HepG2 (cell line): ENCODE data around the gene SH2D5. TPM values are rescaled to one million over a fixed set of nuclear protein-coding genes. Genes with fewer than 3 reads are reported as not detected.

Experiments used
- DR1 ChIP-seq: sonication (generic); formaldehyde crosslinking; IDR thresholded peaks from 2 replicates; pipeline ENCODE4 v1.8.0; 2021; ENCODE audit warnings: mild to moderate bottlenecking, missing genetic modification reagents, inconsistent platforms
- GFI1 ChIP-seq: sonication (generic); formaldehyde crosslinking; IDR thresholded peaks from 2 replicates; pipeline ENCODE4 v1.5.0; 2020; ENCODE audit warnings: missing genetic modification reagents, mild to moderate bottlenecking, borderline replicate concordance
- MED8 ChIP-seq: sonication (generic); formaldehyde crosslinking; IDR thresholded peaks from 2 replicates; pipeline ENCODE4 v1.8.1; 2023; ENCODE audit warnings: mild to moderate bottlenecking, missing genetic modification reagents; ENCODE audit not compliant: insufficient replicate concordance
- MEIS1 ChIP-seq: sonication (generic); formaldehyde crosslinking; IDR thresholded peaks from 2 replicates; pipeline ENCODE4 v1.9.0; 2021; ENCODE audit warnings: mild to moderate bottlenecking, missing genetic modification reagents, moderate library complexity, borderline replicate concordance
- TAF15 ChIP-seq: fragments of 200-400 bp; formaldehyde crosslinking; IDR thresholded peaks from one replicate; pipeline ENCODE4 v1.6.1; 2018; ENCODE audit warnings: mild to moderate bottlenecking, low read depth, low read length; ENCODE audit not compliant: poor library complexity, severe bottlenecking
- ZBED4 ChIP-seq: sonication (generic); formaldehyde crosslinking; IDR thresholded peaks from 2 replicates; pipeline ENCODE4 v1.4.0; 2020; ENCODE audit warnings: missing genetic modification reagents, borderline replicate concordance
- ZBTB8A ChIP-seq: sonication (generic); formaldehyde crosslinking; IDR thresholded peaks from 2 replicates; pipeline ENCODE4 v1.4.0; 2020; ENCODE audit warnings: mild to moderate bottlenecking, low read depth, missing genetic modification reagents, borderline replicate concordance
- ZC3H13 ChIP-seq: sonication (generic); formaldehyde crosslinking; IDR thresholded peaks from 2 replicates; pipeline ENCODE4 v1.8.1; 2023; ENCODE audit warnings: mild to moderate bottlenecking, missing genetic modification reagents, moderate library complexity
- polyA plus RNA-seq, 8 experiments: library from polyadenylated mRNA; depleted of rRNA in 3 of 8; stranded (reverse) in 7 of 8; unstranded in 1 of 8; fragments of >200 nt; fragmentation: Illumina TruSeq in 4 of 8; extraction: Trizol in 4 of 8; gene quantifications; 2 replicates each; pipeline versions ENCODE4 v1.2.1 to v1.2.3, GENCODE V29; 2011 to 2016; ENCODE audit warnings: low read depth in 4 of 8, missing spikeins in 1 of 8, mixed read lengths in 1 of 8; ENCODE audit not compliant: insufficient read depth in 1 of 8
- total RNA-seq, 5 experiments: library from RNA; depleted of rRNA; stranded (reverse); fragments of >200 nt; fragmentation: Illumina TruSeq; extraction: Trizol; gene quantifications; 2 replicates each; pipeline ENCODE4 v1.2.3, GENCODE V29; 2016; ENCODE audit warnings: low read depth in 1 of 5
- TF ChIP-seq, protein P1 (sequence below): sonication (generic); formaldehyde crosslinking; IDR thresholded peaks from 2 replicates; pipeline ENCODE4 v1.5.0; 2020; ENCODE audit warnings: mild to moderate bottlenecking, missing genetic modification reagents, borderline replicate concordance
- TF ChIP-seq, protein P2 (sequence below): sonication (generic); formaldehyde crosslinking; IDR thresholded peaks from 2 replicates; pipeline ENCODE4 v1.5.0; 2020; ENCODE audit warnings: mild to moderate bottlenecking, missing genetic modification reagents, borderline replicate concordance

Gene SH2D5
- total and polyA plus RNA-seq, 2 of the 13 experiments (the other 11 are each of a cell fraction or from before 2014, with no cell fraction given) = 1.2 to 3.4 TPM

DNA sequence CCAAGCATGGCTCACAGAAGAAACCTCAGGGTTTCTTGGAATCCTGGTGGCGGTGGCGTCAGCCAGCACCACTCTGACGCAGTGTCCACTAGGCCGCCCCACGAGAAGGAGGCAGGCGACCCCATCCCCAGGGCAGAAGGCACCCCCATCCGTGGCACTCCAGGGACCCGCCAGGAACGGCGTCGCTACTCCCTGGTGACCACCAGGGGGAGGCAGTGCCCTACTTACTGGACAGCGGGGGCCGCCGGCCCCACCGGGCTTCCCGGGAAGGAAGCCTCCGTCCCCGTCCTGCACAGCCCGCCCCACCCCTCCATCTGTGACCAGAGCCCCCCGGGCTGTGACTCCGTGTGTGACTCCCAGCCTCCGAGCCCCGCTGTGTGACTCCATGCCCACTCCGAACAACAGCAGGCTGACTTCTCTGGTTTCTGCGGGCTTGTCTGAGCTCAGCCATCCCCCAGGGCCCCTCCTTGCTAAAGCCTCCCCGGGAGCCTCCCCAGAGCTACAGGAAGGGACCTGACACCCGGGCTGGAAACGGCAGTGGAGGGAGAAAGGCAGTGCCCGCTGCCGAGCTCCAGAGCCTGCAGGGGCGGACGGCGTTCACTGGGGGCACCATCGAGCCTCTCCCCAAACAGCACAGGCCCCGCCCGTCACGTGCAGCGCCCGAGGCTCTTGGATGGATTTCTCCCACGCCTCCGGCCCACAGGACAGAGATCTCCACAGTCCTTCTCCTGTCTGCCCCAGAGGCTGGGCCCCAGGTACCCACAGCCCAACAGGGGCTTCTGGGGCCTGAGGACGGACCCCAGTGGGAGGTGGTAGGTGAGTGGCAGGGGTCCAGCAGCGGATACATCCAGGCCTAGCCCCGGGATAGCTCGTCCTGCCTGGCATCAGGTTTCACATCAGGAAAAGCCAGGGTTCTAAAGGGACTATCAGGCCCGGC lies 35.8 kb downstream of the SH2D5 start (continued):
- TF ChIP-seq MEIS1 (CRISPR knock-in tag) = no peak
- no peak for TF ChIP-seq ZBTB8A (CRISPR knock-in tag)
- TF ChIP-seq MED8 (CRISPR knock-in tag) = no peak
- TF ChIP-seq, protein P1, sequence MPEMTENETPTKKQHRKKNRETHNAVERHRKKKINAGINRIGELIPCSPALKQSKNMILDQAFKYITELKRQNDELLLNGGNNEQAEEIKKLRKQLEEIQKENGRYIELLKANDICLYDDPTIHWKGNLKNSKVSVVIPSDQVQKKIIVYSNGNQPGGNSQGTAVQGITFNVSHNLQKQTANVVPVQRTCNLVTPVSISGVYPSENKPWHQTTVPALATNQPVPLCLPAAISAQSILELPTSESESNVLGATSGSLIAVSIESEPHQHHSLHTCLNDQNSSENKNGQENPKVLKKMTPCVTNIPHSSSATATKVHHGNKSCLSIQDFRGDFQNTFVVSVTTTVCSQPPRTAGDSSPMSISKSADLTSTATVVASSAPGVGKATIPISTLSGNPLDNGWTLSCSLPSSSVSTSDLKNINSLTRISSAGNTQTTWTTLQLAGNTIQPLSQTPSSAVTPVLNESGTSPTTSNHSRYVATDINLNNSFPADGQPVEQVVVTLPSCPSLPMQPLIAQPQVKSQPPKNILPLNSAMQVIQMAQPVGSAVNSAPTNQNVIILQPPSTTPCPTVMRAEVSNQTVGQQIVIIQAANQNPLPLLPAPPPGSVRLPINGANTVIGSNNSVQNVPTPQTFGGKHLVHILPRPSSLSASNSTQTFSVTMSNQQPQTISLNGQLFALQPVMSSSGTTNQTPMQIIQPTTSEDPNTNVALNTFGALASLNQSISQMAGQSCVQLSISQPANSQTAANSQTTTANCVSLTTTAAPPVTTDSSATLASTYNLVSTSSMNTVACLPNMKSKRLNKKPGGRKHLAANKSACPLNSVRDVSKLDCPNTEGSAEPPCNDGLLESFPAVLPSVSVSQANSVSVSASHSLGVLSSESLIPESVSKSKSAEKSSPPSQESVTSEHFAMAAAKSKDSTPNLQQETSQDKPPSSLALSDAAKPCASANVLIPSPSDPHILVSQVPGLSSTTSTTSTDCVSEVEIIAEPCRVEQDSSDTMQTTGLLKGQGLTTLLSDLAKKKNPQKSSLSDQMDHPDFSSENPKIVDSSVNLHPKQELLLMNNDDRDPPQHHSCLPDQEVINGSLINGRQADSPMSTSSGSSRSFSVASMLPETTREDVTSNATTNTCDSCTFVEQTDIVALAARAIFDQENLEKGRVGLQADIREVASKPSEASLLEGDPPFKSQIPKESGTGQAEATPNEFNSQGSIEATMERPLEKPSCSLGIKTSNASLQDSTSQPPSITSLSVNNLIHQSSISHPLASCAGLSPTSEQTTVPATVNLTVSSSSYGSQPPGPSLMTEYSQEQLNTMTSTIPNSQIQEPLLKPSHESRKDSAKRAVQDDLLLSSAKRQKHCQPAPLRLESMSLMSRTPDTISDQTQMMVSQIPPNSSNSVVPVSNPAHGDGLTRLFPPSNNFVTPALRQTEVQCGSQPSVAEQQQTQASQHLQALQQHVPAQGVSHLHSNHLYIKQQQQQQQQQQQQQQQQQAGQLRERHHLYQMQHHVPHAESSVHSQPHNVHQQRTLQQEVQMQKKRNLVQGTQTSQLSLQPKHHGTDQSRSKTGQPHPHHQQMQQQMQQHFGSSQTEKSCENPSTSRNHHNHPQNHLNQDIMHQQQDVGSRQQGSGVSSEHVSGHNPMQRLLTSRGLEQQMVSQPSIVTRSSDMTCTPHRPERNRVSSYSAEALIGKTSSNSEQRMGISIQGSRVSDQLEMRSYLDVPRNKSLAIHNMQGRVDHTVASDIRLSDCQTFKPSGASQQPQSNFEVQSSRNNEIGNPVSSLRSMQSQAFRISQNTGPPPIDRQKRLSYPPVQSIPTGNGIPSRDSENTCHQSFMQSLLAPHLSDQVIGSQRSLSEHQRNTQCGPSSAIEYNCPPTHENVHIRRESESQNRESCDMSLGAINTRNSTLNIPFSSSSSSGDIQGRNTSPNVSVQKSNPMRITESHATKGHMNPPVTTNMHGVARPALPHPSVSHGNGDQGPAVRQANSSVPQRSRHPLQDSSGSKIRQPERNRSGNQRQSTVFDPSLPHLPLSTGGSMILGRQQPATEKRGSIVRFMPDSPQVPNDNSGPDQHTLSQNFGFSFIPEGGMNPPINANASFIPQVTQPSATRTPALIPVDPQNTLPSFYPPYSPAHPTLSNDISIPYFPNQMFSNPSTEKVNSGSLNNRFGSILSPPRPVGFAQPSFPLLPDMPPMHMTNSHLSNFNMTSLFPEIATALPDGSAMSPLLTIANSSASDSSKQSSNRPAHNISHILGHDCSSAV (CRISPR knock-in tag) = no peak
- TF ChIP-seq ZC3H13 (CRISPR knock-in tag) = no peak
- TF ChIP-seq TAF15 = no peak
- TF ChIP-seq GFI1 (CRISPR knock-in tag) = peak; percentile 37; the same call in 1 of the 2 replicates
- TF ChIP-seq DR1 (CRISPR knock-in tag) = peak; percentile 25; the same call in 1 of the 2 replicates
- TF ChIP-seq ZBED4 (CRISPR knock-in tag) = no peak
- TF ChIP-seq, protein P2, sequence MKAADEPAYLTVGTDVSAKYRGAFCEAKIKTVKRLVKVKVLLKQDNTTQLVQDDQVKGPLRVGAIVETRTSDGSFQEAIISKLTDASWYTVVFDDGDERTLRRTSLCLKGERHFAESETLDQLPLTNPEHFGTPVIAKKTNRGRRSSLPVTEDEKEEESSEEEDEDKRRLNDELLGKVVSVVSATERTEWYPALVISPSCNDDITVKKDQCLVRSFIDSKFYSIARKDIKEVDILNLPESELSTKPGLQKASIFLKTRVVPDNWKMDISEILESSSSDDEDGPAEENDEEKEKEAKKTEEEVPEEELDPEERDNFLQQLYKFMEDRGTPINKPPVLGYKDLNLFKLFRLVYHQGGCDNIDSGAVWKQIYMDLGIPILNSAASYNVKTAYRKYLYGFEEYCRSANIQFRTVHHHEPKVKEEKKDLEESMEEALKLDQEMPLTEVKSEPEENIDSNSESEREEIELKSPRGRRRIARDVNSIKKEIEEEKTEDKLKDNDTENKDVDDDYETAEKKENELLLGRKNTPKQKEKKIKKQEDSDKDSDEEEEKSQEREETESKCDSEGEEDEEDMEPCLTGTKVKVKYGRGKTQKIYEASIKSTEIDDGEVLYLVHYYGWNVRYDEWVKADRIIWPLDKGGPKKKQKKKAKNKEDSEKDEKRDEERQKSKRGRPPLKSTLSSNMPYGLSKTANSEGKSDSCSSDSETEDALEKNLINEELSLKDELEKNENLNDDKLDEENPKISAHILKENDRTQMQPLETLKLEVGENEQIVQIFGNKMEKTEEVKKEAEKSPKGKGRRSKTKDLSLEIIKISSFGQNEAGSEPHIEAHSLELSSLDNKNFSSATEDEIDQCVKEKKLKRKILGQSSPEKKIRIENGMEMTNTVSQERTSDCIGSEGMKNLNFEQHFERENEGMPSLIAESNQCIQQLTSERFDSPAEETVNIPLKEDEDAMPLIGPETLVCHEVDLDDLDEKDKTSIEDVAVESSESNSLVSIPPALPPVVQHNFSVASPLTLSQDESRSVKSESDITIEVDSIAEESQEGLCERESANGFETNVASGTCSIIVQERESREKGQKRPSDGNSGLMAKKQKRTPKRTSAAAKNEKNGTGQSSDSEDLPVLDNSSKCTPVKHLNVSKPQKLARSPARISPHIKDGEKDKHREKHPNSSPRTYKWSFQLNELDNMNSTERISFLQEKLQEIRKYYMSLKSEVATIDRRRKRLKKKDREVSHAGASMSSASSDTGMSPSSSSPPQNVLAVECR = peak; percentile 20; the same call in 1 of the 2 replicates
